ENCODE data around the gene MYO3B.

The MYO3B gene

DNA sequence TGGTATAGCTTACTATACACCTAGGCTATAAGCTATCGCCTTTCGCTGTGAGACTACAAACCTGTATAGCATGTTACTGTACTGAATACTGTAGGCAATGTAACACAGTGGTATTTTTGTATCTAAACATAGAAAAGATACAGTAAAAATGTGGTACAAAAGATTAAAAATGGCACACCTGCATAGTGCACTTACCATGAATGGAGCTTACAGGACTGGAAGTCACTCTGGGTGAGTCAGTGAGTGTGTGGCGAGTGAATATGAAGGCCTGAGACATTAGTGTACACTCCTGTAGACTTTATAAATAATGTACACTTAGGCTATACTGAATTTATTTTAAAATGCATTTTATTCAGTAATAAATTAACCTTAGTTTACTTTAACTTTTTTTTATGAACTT lies 279.0 kb downstream of the MYO3B start:
- H3K4me3 ChIP-seq (ENCODE audit: low read length) = no peak overlapping the region
- DNase-seq (ENCODE audit: low read depth) = no peak
- TF ChIP-seq, protein P1, sequence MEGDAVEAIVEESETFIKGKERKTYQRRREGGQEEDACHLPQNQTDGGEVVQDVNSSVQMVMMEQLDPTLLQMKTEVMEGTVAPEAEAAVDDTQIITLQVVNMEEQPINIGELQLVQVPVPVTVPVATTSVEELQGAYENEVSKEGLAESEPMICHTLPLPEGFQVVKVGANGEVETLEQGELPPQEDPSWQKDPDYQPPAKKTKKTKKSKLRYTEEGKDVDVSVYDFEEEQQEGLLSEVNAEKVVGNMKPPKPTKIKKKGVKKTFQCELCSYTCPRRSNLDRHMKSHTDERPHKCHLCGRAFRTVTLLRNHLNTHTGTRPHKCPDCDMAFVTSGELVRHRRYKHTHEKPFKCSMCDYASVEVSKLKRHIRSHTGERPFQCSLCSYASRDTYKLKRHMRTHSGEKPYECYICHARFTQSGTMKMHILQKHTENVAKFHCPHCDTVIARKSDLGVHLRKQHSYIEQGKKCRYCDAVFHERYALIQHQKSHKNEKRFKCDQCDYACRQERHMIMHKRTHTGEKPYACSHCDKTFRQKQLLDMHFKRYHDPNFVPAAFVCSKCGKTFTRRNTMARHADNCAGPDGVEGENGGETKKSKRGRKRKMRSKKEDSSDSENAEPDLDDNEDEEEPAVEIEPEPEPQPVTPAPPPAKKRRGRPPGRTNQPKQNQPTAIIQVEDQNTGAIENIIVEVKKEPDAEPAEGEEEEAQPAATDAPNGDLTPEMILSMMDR (conservative IDR thresholded peaks at IDR 0.05; ENCODE audit: low read depth, low read length) = no peak

DNA sequence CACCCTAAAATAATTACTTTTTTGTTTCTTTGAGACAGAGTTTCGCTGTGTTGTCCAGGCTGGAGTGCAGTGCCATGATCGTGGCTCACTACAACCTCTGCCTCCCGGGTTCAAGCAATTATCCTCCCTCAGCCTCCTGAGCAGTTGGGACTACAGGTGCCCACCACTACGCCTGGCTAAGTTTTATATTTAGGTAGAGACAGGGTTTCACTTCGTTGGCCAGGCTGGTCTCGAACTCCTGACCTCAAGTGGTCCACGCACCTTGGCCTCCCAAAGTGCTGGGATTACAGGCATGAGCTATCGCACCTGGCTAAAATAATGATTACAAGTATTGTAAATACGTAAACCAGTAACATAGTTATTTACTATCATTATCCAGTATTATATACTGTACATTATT lies 279.8 kb downstream of the MYO3B start:
- TF ChIP-seq, protein P1 (conservative IDR thresholded peaks at IDR 0.05; ENCODE audit: low read depth, low read length) = no peak
- H3K4me3 ChIP-seq (ENCODE audit: low read length) = no peak overlapping the region
- DNase-seq (ENCODE audit: low read depth) = no peak

DNA sequence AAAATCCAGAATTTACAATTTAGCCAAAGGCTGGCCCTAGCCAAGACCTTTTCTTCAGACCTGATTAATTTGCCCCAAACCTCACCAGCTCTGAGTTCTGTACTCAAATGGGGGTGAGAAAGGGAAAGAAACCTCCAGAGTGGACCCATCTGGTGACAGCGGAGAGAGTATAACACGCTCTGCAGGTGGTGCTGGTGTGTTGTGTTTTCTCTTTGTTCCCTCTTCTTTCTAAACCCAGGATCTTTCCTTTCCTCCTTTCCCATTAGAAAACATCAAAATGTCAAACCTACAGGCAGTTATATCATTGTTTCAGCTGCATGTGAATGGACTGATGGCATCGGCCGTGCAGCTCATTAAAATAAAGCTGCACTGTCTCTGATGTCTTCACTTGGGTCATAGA lies 283.9 kb downstream of the MYO3B start:
- TF ChIP-seq, protein P1 (conservative IDR thresholded peaks at IDR 0.05; ENCODE audit: low read depth, low read length) = peak; percentile 10
- H3K4me3 ChIP-seq (ENCODE audit: low read length) = no peak overlapping the region
- no peak for DNase-seq (ENCODE audit: low read depth)

DNA sequence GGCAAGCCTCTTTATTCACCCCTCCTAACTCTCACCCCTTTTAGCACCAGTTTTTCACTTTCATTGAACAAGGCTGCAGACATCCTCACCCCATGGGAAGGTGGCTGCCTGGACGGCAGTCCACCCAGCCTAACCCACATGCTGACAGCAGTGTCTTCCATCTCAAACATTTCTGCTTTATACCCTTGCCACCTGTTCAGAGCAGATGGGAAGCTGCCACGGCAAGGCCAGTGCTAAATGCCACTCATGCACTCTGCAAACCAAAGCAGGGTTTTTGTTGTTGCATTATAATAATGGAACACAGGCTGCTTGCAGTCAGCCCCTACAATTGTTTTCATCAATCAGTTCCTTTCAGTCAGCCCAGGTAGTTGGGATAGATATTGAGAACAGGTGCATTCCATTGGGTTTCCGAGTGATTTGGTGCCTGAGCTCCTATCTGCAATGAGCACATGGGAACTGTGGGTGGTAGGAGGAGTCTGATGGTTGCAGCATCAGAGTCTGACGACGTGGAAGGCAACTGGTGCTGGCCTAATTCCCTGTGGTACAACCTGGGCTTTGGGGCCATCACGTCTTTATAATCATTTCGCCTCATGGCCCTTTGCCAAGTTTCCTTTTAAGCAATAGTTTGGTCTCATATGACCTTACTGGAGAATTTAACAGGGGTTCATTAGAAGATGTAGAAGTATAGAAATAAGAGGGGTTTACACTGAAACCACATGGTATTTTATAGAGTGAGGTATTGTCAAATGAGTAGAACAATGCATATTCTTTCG lies 284.7 kb downstream of the MYO3B start:
- no peak overlapping the region for H3K4me3 ChIP-seq (ENCODE audit: low read length)
- no peak for DNase-seq (ENCODE audit: low read depth)
- TF ChIP-seq, protein P1 (conservative IDR thresholded peaks at IDR 0.05; ENCODE audit: low read depth, low read length) = no peak

DNA sequence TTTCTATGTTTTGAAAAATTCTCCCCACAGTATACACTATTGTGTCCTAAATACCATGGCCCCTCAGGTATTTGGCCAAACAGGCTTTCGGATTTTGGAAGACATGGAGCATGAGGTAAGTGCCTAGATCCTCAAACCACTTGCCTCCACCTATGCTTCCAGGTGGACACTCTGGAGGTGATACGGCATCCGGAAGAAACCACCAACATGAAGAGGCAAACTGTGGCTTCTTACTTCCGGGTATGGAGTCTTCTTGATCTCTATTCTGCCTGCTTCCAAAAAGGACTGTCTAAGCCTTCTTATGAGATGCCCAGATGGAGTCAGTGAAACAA lies 285.2 kb downstream of the MYO3B start:
- TF ChIP-seq, protein P1 (conservative IDR thresholded peaks at IDR 0.05; ENCODE audit: low read depth, low read length) = no peak
- no peak for DNase-seq (ENCODE audit: low read depth)

DNA sequence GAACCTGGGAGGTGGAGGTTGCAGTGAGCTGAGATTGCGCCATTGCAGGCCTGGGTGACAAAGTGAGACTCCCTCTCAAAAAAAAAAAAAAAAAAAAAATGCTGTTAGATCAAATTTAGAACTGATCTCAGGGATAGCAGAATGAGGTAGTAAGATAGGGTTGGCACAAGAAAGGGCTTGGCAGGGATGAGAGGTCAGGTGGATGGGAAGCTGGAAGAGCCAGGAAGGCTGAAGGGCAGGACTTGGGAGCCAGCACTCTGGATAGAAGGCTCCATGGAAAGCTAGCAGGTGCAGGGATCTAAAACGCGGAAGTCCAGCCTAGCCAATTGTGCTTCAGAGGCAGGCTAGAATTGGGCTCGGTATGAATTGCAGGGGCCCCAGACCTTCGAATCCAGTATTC lies 286.3 kb downstream of the MYO3B start:
- H3K4me3 ChIP-seq (ENCODE audit: low read length) = no peak overlapping the region
- TF ChIP-seq, protein P1 (conservative IDR thresholded peaks at IDR 0.05; ENCODE audit: low read depth, low read length) = no peak
- no peak for DNase-seq (ENCODE audit: low read depth)

More for the DNA sequence above, 285.2 kb downstream of the MYO3B start:
- H3K4me3 ChIP-seq (ENCODE audit: low read length) = no peak overlapping the region

DNA sequence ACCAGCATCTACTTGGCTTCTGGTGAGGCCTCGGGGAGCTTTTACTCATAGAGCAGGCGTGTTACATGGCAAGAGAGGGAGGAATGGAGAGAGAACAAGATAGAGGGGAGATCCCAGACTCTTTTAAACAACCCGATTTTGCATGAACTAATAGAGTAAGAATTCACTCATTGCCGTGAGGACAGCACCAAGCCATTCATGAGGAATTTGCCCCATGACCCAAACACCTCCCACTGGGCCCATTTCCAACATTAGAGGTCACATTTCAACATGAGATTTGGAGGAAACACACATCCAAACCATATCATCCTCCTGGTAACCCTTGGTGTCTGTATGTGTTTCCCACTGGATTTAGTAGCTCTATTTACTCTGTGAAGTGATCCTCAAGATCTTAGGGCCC lies 287.3 kb downstream of the MYO3B start:
- no peak for DNase-seq (ENCODE audit: low read depth)
- TF ChIP-seq, protein P1 (conservative IDR thresholded peaks at IDR 0.05; ENCODE audit: low read depth, low read length) = no peak
- no peak overlapping the region for H3K4me3 ChIP-seq (ENCODE audit: low read length)

Data from retinal pigment epithelial cell (primary cell).